Right atrium auricular region (tissue), 2 donors: ENCODE data around the gene PIK3AP1. TPM values are rescaled to one million over a fixed set of nuclear protein-coding genes. Genes with fewer than 3 reads are reported as not detected.

ENCODE experiments used
- DNase-seq: peaks from one replicate; pipeline ENCODE4 v3.0.0-alpha.2; 2019; ENCODE audit warnings: low spot score
- H3K27ac ChIP-seq, 2 donors: fragments of 200-600 bp; sonication (generic); 1 replicate in 1 of 2; 2 replicates in 1 of 2; pipeline ENCODE4 v1.5.1; 2016 to 2019
- H3K27me3 ChIP-seq, 2 donors: fragments of 200-600 bp; sonication (generic); one replicate each; pipeline versions ENCODE4 v1.5.1 to v1.6.0; 2017 to 2019
- H3K36me3 ChIP-seq: fragments of 200-600 bp; sonication (generic); one replicate; pipeline ENCODE4 v1.5.1; 2016
- H3K4me1 ChIP-seq, 2 donors: fragments of 200-600 bp; sonication (generic); one replicate each; pipeline versions ENCODE4 v1.5.1 to v1.6.0; 2017 to 2019
- H3K4me3 ChIP-seq, 2 donors: fragments of 200-600 bp; sonication (generic); 1 replicate in 1 of 2; 2 replicates in 1 of 2; pipeline ENCODE4 v1.5.1; 2017 to 2019; ENCODE audit warnings: mild to moderate bottlenecking in 1 of 2, moderate library complexity in 1 of 2
- H3K9me3 ChIP-seq, 2 donors: fragments of 200-600 bp; sonication (generic); one replicate each; pipeline ENCODE4 v1.5.1; 2019
- CTCF ChIP-seq, 2 donors: fragments of 200-600 bp; sonication (generic); IDR thresholded peaks; one replicate each; pipeline ENCODE4 v1.5.1; 2019; ENCODE audit warnings: antibody characterized with exemption in 2 of 2
- total RNA-seq, 2 donors: library from RNA; depleted of rRNA; stranded (reverse); fragments of >200 nt; gene quantifications; one replicate each; pipeline ENCODE4 v1.1.0, GENCODE V29; 2016

PIK3AP1 gene
- total RNA-seq, 2 donors from 2014 or later, result 3.1 to 11.2 TPM

GRCh38 chr10:96608262-96608661, 112.1 kb downstream of the PIK3AP1 start:
- no peaks in the 10 kb centered on the region for H3K9me3 ChIP-seq
- TF ChIP-seq CTCF (IDR thresholded peaks at IDR 0.05), result no peak
- H3K27me3 ChIP-seq, result no peaks in the 10 kb centered on the region
- no peak for DNase-seq
- H3K36me3 ChIP-seq, result no peaks in the 10 kb centered on the region
- no peak overlapping the region for H3K4me3 ChIP-seq
- no peaks in the 10 kb centered on the region for H3K4me1 ChIP-seq
- H3K27ac ChIP-seq, result no peak overlapping the region

GRCh38 chr10:96606946-96607345, 113.4 kb downstream of the PIK3AP1 start:
- Histone ChIP-seq H3K9me3 (no peaks in the 10 kb centered on the region), H3K27ac (no peak overlapping the region), H3K4me3 (no peak overlapping the region)

GRCh38 chr10:96606216-96606615, 114.1 kb downstream of the PIK3AP1 start:
- Histone ChIP-seq H3K27ac (peak overlapping the region in 1 of 2 donors; percentile 23), H3K36me3 (no peaks in the 10 kb centered on the region), H3K4me3 (no peak overlapping the region), H3K9me3 (no peaks in the 10 kb centered on the region), H3K4me1 (no peaks in the 10 kb centered on the region), H3K27me3 (no peaks in the 10 kb centered on the region)
- TF ChIP-seq CTCF (IDR thresholded peaks at IDR 0.05), result no peak
- no peak for DNase-seq

More at GRCh38 chr10:96606946-96607345, 113.4 kb downstream of the PIK3AP1 start:
- H3K27me3 ChIP-seq, result no peaks in the 10 kb centered on the region
- DNase-seq, result no peak
- H3K36me3 ChIP-seq, result no peaks in the 10 kb centered on the region
- H3K4me1 ChIP-seq, result no peaks in the 10 kb centered on the region
- no peak for TF ChIP-seq CTCF (IDR thresholded peaks at IDR 0.05)

GRCh38 chr10:96600337-96600736, 120.0 kb downstream of the PIK3AP1 start:
- no peak for DNase-seq
- Histone ChIP-seq H3K9me3 (no peaks in the 10 kb centered on the region), H3K4me1 (no peaks in the 10 kb centered on the region), H3K4me3 (no peak overlapping the region), H3K36me3 (no peaks in the 10 kb centered on the region), H3K27me3 (no peaks in the 10 kb centered on the region), H3K27ac (no peak overlapping the region)
- TF ChIP-seq CTCF (IDR thresholded peaks at IDR 0.05), result no peak

GRCh38 chr10:96598846-96599245, 121.5 kb downstream of the PIK3AP1 start:
- Histone ChIP-seq H3K4me3 (no peak overlapping the region), H3K36me3 (no peaks in the 10 kb centered on the region), H3K27ac (no peak overlapping the region), H3K4me1 (no peaks in the 10 kb centered on the region), H3K9me3 (no peaks in the 10 kb centered on the region), H3K27me3 (no peaks in the 10 kb centered on the region)
- DNase-seq, result no peak
- TF ChIP-seq CTCF (IDR thresholded peaks at IDR 0.05), result no peak
